CD14-positive monocyte (primary cell): ENCODE data around the gene ANKRD33. TPM values are rescaled to one million over a fixed set of nuclear protein-coding genes. Genes with fewer than 3 reads are reported as not detected.

Source experiments
- DNase-seq, 3 donors: peaks; one replicate each; pipeline ENCODE4 v3.0.0-alpha.2; 2011 to 2022
- H2AFZ ChIP-seq: 2 replicates; pipeline ENCODE4 v1.6.0; 2012; ENCODE audit warnings: mild to moderate bottlenecking, low read depth, low read length, inconsistent platforms; ENCODE audit not compliant: insufficient read depth, poor library complexity, severe bottlenecking
- H3K27ac ChIP-seq, 2 donors: 1 replicate in 1 of 2; 2 replicates in 1 of 2; pipeline ENCODE4 v1.5.1; 2012 to 2013; ENCODE audit warnings: low read length in 2 of 2, control low read depth in 1 of 2, inconsistent platforms in 1 of 2, low read depth in 1 of 2, mild to moderate bottlenecking in 1 of 2
- H3K27me3 ChIP-seq, 2 donors: one replicate each; pipeline versions ENCODE4 v1.6.0 to v1.6.1; 2011 to 2013; ENCODE audit warnings: low read length in 2 of 2; ENCODE audit not compliant: control insufficient read depth in 2 of 2, insufficient read depth in 2 of 2
- H3K36me3 ChIP-seq, 2 donors: replicated peaks in 1 of 2; 1 replicate in 1 of 2; 2 replicates in 1 of 2; pipeline versions ENCODE4 v1.5.1 to v1.6.1; 2012 to 2013; ENCODE audit warnings: low read length in 2 of 2, control low read depth in 1 of 2, inconsistent platforms in 1 of 2, mild to moderate bottlenecking in 1 of 2; ENCODE audit not compliant: insufficient read depth in 2 of 2, control insufficient read depth in 1 of 2
- H3K4me1 ChIP-seq, 2 donors: 1 replicate in 1 of 2; 2 replicates in 1 of 2; pipeline versions ENCODE4 v1.5.1 to v1.6.1; 2012 to 2013; ENCODE audit warnings: low read length in 2 of 2, control low read depth in 1 of 2, inconsistent platforms in 1 of 2, mild to moderate bottlenecking in 1 of 2, moderate library complexity in 1 of 2; ENCODE audit not compliant: insufficient read depth in 2 of 2, control insufficient read depth in 1 of 2
- H3K4me2 ChIP-seq: replicated peaks from 2 replicates; pipeline ENCODE3; 2012; ENCODE audit warnings: low read length, moderate library complexity, mild to moderate bottlenecking; ENCODE audit not compliant: poor library complexity, severe bottlenecking; ENCODE audit errors: extremely low read depth
- H3K4me3 ChIP-seq, 3 experiments: fragments of 200-600 bp in 1 of 3; sonication (generic) in 1 of 3; replicated peaks in 1 of 3; 1 replicate in 2 of 3; 2 replicates in 1 of 3; pipeline ENCODE4 v1.5.1; 2011 to 2013; ENCODE audit warnings: low read length in 3 of 3, mild to moderate bottlenecking in 3 of 3, control low read depth in 2 of 3, low read depth in 2 of 3, inconsistent platforms in 1 of 3, moderate library complexity in 1 of 3
- H3K79me2 ChIP-seq: 2 replicates; pipeline ENCODE4 v1.6.0; 2012; ENCODE audit warnings: mild to moderate bottlenecking, control low read depth, inconsistent platforms, low read length, moderate library complexity; ENCODE audit not compliant: insufficient read depth
- H3K9ac ChIP-seq: 2 replicates; pipeline ENCODE4 v1.6.0; 2017; ENCODE audit warnings: low read length, mild to moderate bottlenecking; ENCODE audit not compliant: insufficient read depth, poor library complexity, severe bottlenecking
- H3K9me3 ChIP-seq, 2 donors: replicated peaks in 1 of 2; 1 replicate in 1 of 2; 2 replicates in 1 of 2; pipeline versions ENCODE4 v1.5.1 to v1.6.1; 2012 to 2013; ENCODE audit warnings: low read length in 2 of 2, control low read depth in 1 of 2; ENCODE audit not compliant: control insufficient read depth in 1 of 2, insufficient read depth in 1 of 2
- H4K20me1 ChIP-seq: 2 replicates; pipeline ENCODE4 v1.6.0; 2012; ENCODE audit warnings: mild to moderate bottlenecking, low read length, control low read depth, moderate library complexity; ENCODE audit not compliant: insufficient read depth
- H3K27ac Mint-ChIP-seq, 7 donors: one replicate each; pipeline ENCODE4 v1.8.0; 2020; ENCODE audit warnings: mild to moderate bottlenecking in 7 of 7, mixed read lengths in 7 of 7, moderate library complexity in 6 of 7, inconsistent platforms in 2 of 7
- H3K27me3 Mint-ChIP-seq, 3 donors: one replicate each; pipeline ENCODE4 v1.8.0; 2021 to 2022; ENCODE audit warnings: low read depth in 3 of 3, mild to moderate bottlenecking in 3 of 3, mixed read lengths in 3 of 3, moderate library complexity in 3 of 3, inconsistent platforms in 1 of 3
- H3K36me3 Mint-ChIP-seq, 2 donors: one replicate each; pipeline ENCODE4 v1.8.0; 2020; ENCODE audit warnings: mixed read lengths in 2 of 2, inconsistent platforms in 1 of 2, mild to moderate bottlenecking in 1 of 2
- H3K4me1 Mint-ChIP-seq: one replicate; pipeline ENCODE4 v1.8.0; 2020; ENCODE audit warnings: mild to moderate bottlenecking, mixed read lengths
- H3K4me3 Mint-ChIP-seq, 2 donors: one replicate each; pipeline ENCODE4 v1.8.0; 2020; ENCODE audit warnings: mild to moderate bottlenecking in 2 of 2, mixed read lengths in 2 of 2, moderate library complexity in 1 of 2
- H3K9me3 Mint-ChIP-seq, 7 donors: one replicate each; pipeline ENCODE4 v1.8.0; 2020 to 2022; ENCODE audit warnings: mixed read lengths in 7 of 7, mild to moderate bottlenecking in 6 of 7, moderate library complexity in 6 of 7, inconsistent platforms in 2 of 7
- WGBS: methylation state at CpG from one replicate; pipeline ENCODE4 v1.1.5; 2013; ENCODE audit warnings: missing lambda C conversion rate; ENCODE audit not compliant: insufficient coverage; 5-methylcytosine and 5-hydroxymethylcytosine counted together
- intact Hi-C, 2 donors: fragments of 100-400 bp; cut with micrococcal nuclease; formaldehyde crosslinking; loops; one replicate each; pipeline versions ENCODE4 v1.15.0 to v1.15.1; 2023
- polyA plus RNA-seq, 3 donors: library from polyadenylated mRNA; depleted of rRNA in 1 of 3; unstranded in 2 of 3; stranded (reverse) in 1 of 3; fragments of 300-500 nt in 2 of 3; fragments of >200 nt in 1 of 3; fragmentation: Illumina TruSeq in 2 of 3; gene quantifications; 1 replicate in 2 of 3; 2 replicates in 1 of 3; pipeline ENCODE4 v1.2.3, GENCODE V29; 2012 to 2021
- TF ChIP-seq, protein P1 (sequence below): fragments of 200-600 bp; IDR thresholded peaks from one replicate; pipeline ENCODE4 v1.8.0; 2022; ENCODE audit warnings: antibody characterized with exemption, mild to moderate bottlenecking

The ANKRD33 gene
- polyA plus RNA-seq, 3 donors = 0.07 TPM; not detected in 2

DNA sequence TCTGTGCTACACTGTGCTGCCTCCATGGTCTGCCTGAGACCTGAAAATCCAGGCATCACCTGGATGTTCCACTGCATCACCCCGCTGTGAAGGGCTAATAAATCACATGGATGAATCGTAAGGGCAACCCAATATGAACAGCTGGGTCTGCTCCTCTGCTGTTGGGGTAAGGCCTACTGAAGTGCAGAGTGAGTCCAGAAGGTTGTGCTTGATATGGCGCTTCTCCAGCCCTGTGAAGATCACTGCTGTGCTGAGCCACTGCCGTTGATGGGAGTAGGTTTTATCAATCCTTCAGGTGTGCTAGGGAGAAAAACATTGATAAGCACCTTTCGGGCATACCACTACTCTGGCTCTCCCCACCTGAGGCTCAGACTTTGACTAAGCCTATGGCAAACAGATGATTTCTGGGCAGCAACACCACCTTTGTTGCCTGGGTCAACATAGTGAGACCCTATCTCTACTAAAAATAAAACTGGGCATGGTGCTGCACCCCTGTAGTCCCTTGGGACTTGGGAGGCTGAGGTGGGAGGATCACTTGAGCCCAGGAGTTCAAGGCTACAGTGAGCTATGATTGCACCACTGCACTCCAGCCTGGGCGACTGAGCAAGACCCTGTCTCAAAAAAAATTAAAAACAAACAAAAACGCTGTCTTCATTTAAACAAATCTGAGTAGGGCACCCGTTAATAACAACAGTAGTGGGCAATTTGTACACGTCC, 21.1 kb downstream of the ANKRD33 start:
- Histone ChIP-seq H3K79me2 (peaks cover 5% of the 10 kb centered on the region), H2AFZ (no peak overlapping the region), H3K36me3 (no peaks in the 10 kb centered on the region), H3K27ac (no peak overlapping the region), H3K4me2 (no peak overlapping the region), H3K9me3 (no peaks in the 10 kb centered on the region), H3K4me1 (peaks cover 58 to 71% of the 10 kb centered on the region in 2 donors), H3K9ac (no peak overlapping the region), H3K4me3 (no peak overlapping the region), H3K27me3 (peaks cover 10 to 22% of the 10 kb centered on the region in 2 donors), H4K20me1 (no peaks in the 10 kb centered on the region)
- peaks cover 62% of the 10 kb centered on the region for H3K4me1 Mint-ChIP-seq
- H3K9me3 Mint-ChIP-seq = peaks cover 0 to 8% (median 0%) of the 10 kb centered on the region in 7 donors
- TF ChIP-seq, protein P1, sequence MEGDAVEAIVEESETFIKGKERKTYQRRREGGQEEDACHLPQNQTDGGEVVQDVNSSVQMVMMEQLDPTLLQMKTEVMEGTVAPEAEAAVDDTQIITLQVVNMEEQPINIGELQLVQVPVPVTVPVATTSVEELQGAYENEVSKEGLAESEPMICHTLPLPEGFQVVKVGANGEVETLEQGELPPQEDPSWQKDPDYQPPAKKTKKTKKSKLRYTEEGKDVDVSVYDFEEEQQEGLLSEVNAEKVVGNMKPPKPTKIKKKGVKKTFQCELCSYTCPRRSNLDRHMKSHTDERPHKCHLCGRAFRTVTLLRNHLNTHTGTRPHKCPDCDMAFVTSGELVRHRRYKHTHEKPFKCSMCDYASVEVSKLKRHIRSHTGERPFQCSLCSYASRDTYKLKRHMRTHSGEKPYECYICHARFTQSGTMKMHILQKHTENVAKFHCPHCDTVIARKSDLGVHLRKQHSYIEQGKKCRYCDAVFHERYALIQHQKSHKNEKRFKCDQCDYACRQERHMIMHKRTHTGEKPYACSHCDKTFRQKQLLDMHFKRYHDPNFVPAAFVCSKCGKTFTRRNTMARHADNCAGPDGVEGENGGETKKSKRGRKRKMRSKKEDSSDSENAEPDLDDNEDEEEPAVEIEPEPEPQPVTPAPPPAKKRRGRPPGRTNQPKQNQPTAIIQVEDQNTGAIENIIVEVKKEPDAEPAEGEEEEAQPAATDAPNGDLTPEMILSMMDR = no peak
- no peak for DNase-seq
- peaks cover 6 to 19% of the 10 kb centered on the region in 2 donors for H3K36me3 Mint-ChIP-seq
- intact Hi-C loops = no loop called here
- H3K27me3 Mint-ChIP-seq = peaks cover 17 to 28% (median 23%) of the 10 kb centered on the region in 3 donors
- WGBS = 98% methylated on average over 7 of the region's 9 CpGs
- H3K4me3 Mint-ChIP-seq = peak overlapping the region in 1 of 2 donors; percentile 35
- H3K27ac Mint-ChIP-seq = no peak overlapping the region

DNA sequence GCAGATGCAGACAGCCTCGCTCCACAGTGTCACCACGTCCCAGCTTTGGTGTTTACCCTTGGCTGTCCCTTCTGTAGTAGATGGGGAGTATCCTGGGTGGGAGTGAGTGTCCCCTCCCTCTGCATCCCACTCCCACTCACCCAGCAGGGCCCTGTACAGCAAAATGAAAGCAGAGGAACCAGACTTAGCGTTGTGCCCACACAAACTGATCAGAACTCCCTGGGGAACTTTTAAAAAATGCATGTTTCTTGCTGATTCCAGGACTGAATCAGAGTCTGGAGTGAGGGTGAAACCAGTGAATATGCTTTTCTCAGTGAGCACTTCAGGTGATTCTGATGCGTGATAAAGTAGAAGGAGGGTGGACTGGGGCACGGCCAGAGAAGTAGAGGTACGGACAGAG, 22.3 kb downstream of the ANKRD33 start:
- WGBS = 100% methylated on average over 1 of the region's 6 CpGs

More for the DNA sequence above, 22.3 kb downstream of the ANKRD33 start:
- Histone ChIP-seq H3K9ac (no peak overlapping the region), H3K4me2 (no peak overlapping the region), H3K4me1 (peaks cover 55 to 67% of the 10 kb centered on the region in 2 donors), H2AFZ (no peak overlapping the region), H3K9me3 (no peaks in the 10 kb centered on the region), H3K36me3 (peaks cover 0 to 3% of the 10 kb centered on the region in 2 donors), H4K20me1 (no peaks in the 10 kb centered on the region), H3K27me3 (peaks cover 10 to 22% of the 10 kb centered on the region in 2 donors), H3K27ac (no peak overlapping the region), H3K79me2 (peaks cover 5% of the 10 kb centered on the region), H3K4me3 (no peak overlapping the region)
- no peak for DNase-seq
- Mint-ChIP-seq H3K27me3 (peaks cover 17 to 28% (median 27%) of the 10 kb centered on the region in 3 donors), H3K4me1 (peaks cover 56% of the 10 kb centered on the region), H3K4me3 (peak overlapping the region in 1 of 2 donors; percentile 28), H3K9me3 (peaks cover 0 to 8% (median 0%) of the 10 kb centered on the region in 7 donors), H3K36me3 (peaks cover 10 to 21% of the 10 kb centered on the region in 2 donors), H3K27ac (peak overlapping the region in 1 of 7 donors; percentile 16)
- intact Hi-C loops = no loop called here
- TF ChIP-seq, protein P1 = no peak
